PC-9 (cell line): ENCODE results near the gene ERC2.

ENCODE experiments used
- EZH2 ChIP-seq: fragments of 200-600 bp; sonication (generic); IDR thresholded peaks from 2 replicates; pipeline ENCODE4 v1.8.0; 2017; ENCODE audit warnings: antibody characterized with exemption, low read depth
- TF ChIP-seq, protein P1 (sequence below): fragments of 200-600 bp; sonication (generic); conservative IDR thresholded peaks from 2 replicates; pipeline ENCODE4 v1.6.1; 2017; ENCODE audit warnings: mixed run types, antibody characterized with exemption, mild to moderate bottlenecking, moderate library complexity

GRCh38 chr3:56269755-56270535, 198.3 kb downstream of the ERC2 start:
- TF ChIP-seq, protein P1, sequence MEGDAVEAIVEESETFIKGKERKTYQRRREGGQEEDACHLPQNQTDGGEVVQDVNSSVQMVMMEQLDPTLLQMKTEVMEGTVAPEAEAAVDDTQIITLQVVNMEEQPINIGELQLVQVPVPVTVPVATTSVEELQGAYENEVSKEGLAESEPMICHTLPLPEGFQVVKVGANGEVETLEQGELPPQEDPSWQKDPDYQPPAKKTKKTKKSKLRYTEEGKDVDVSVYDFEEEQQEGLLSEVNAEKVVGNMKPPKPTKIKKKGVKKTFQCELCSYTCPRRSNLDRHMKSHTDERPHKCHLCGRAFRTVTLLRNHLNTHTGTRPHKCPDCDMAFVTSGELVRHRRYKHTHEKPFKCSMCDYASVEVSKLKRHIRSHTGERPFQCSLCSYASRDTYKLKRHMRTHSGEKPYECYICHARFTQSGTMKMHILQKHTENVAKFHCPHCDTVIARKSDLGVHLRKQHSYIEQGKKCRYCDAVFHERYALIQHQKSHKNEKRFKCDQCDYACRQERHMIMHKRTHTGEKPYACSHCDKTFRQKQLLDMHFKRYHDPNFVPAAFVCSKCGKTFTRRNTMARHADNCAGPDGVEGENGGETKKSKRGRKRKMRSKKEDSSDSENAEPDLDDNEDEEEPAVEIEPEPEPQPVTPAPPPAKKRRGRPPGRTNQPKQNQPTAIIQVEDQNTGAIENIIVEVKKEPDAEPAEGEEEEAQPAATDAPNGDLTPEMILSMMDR = no peak
- no peak for TF ChIP-seq EZH2
